NCI-H1694 (cell line): ENCODE measurements around the gene ID1.
A peak's percentile ranks its signal among the peaks of the same experiment; 100 is the strongest.
"Not testable (repeated sequence)": the region's sequence is repeated elsewhere in the genome, so short reads cannot be mapped to it uniquely, and the experiment has no call there.

Experiments used
- DNase-seq: peaks from one replicate; lab custom pipeline; 2025; lab: John Stamatoyannopoulos, UW

ID1 gene

DNA sequence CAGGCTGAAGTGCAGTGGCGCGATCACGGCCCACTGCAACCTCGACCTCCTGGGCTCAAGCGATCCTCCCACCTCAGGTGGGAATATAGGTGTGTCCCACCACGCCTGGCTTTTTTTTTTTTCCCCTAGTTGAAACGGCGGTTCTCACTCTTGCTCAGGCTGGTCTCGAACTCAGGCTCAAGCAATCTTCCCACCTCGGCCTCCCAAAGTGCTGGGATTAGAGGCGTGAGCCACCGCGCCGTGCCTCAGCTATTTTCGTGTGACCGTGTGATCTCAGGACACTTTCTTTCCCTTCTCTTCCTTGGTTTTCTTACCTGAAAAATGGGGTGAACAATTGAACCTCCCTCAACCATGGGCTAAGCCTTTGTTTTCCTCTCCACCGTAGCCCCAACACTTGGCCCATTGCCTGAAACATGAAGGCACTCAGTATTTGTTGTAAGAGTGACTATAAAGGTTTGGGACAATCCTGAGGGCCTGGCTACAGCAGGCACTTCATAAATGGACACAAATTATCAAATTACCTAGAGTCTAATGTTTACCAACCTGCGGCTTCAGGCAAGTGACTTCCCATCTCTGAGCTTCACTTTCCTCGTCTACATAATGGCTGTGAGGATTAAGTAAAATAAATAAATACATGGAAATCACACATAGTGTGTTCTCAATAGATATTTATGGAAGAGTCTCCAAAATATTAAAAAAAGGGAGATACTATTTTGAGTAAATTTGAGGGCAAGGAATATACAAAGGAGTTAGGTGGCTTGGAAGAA, 31.4 kb upstream of the ID1 start:
- no peak for DNase-seq

DNA sequence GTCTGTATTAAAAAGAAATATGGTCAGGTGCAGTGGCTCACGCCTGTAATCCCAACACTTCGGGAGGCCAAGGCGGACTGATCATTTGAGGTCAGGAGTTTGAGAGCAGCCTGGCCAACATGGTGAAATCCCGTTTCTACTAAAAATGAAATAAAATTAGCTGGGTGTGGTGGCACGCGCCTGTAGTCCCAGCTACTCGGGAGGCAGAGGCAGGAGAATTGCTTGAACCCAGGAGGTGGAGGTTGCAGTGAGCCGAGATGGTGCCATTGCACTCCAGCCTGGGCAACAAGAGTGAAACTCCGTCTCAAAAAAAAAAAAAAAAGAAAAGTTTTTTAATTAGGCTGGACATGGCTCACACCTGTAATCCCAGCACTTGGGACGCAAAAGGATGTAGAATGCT, 30.1 kb upstream of the ID1 start:
- DNase-seq = not testable (repeated sequence)

DNA sequence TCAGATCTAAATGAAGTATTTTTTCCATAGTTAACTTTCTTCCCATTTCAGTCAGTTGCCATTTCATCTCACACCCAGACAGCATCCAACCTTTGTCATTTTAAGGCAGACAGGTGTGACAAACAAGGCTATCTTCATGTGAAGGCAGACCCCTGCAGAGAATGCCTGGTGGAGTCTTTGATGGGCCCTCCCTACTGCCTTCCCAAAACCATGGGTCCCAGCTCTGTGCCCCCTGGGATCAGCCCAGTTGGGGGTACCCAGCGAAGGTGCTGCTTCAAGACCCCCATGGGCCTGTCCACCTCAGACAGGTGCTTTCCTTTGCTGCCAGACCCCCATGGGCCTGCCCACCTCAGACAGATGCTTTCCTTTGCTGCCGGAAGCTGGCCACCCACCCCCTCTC, 28.3 kb upstream of the ID1 start:
- DNase-seq = no peak

DNA sequence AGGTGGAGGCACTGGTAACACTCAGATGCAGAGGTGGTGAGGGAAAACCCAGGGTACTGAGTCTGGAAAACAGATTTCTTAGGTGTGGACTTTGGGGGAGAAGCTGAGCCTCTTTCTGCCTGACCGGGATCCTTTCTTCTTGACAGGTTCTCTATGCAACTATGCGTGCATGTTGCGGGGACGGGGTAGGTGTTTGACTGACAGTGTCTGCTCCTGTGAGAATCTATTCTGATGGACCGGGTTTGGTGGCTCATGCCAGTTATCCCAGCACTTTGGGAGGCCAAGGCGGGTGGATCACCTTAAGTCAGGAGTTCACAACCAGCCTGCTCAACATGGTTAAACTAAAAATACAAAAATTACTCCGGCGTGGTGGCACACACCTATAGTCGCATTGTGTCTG, 27.9 kb upstream of the ID1 start:
- no peak for DNase-seq

DNA sequence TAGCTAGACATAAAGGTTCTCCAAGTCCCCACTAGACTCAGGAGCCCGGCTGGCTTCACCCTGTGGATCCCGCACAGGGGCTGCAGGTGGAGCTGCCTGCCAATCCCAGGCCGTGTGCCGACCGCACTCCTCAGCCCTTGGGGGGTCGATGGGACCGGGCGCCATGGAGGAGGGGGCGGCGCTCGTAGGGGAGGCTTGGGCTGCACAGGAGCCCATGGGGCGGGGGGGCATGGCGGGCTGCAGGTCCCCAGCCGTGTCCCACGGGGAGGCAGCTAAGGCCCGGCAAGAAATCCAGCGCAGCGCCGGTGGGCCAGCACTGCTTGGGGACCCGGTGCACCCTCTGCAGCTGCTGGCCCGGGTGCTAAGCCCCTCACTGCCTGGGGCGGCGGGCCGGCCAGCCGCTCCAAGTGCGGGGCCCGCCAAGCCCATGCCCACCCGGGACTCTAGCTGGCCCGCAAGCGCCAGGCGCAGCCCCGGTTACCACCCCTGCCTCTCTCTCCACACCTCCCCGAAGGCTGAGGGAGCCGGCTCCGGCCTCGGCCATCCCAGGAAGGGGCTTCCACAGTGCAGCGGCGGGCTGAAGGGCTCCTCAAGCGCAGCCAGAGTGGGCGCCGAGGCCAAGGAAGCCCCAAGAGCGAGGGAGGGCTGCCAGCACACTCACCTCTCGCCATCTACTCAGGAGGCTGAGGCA, 26.5 kb upstream of the ID1 start:
- DNase-seq = no peak

DNA sequence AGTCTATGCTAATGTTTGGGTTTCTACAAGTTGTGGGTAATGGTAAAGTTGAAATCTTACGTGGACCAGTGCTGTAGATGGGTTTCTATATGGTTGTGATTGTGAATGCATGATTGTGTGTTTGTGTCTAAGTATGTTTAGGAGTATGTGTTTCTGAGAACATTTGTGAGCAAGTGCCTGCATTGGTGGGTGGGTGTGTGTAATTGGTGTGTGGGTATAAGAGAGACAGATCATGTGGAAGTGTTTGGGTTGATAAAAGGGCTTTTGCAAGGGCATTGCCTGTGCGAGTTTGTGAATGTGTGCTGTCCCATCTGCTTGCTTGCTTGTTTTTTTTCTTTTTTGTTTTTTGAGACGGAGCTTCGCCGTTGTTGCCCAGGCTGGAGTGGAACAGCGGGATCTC, 25.8 kb upstream of the ID1 start:
- no peak for DNase-seq

DNA sequence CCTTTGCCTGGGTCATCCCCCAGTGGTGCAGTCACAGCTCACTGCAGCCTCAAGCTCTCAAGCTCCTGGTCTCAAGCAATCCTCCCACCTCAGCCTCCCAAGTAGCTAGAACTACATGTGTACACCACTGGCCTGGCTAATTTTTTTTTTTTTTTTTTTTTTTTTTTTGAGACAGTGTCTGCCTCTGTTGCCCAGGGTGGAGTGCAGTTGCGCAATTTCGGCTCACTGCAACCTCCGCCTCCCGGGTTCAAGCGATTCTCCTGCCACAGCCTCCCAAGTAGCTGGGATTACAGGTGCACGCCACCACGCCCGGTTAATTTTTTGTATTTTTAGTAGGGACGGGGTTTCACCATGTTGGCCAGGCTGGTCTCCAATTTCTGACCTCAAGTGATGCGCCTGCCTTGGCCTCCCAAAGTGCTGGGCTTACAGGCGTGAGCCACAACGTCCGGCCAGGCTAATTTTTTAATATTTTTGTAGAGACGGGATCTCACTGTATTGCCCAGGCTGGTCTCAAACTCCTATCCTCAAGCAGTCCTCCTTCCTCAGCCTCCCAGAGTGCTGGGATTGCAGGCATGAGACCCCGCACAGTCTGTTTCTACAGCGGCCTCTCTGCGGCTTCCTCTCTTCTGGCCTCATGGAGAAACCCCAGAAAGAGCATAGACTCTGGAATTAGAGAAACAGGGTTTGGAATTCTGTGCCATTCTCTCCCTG, 25.0 kb upstream of the ID1 start:
- not testable (repeated sequence) for DNase-seq

DNA sequence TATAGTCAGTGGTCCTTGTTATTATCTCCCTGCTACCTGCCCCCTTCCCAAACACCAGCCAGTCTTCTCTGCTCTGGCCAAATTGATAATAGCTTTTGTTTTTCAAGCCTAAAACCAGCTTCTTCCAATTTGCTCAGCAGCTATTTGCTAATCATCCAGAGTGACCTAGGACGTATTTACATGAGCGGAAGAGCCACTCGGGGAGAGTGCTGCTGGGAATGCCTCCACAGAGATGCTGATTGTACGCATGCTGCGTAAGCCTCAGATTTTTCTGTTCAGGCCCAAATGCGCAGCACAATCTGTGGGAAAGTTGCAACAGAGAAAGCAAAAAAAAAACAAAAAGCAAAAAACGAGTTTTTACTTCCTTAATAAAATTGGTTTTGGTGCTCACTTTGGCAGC, 24.4 kb upstream of the ID1 start:
- no peak for DNase-seq

DNA sequence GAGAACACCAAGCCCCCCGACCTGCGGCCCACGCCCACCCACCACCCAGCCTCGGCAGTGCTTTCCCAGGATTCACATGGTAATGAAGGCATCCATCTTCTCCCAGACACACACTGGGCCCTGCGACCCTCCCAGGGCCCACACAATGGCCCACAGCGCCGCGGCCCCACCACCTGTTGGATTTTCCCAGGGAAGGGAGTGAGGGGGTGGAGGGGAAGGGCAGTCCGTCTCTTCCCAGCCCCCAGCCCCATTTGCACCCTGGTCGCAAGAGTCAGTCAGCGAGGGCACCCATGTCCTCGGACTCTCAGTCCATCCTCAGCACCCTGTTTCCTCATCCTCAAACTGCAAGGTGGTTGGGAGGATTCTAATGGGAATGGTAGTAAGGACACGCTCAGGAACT, 23.7 kb upstream of the ID1 start:
- DNase-seq = no peak

DNA sequence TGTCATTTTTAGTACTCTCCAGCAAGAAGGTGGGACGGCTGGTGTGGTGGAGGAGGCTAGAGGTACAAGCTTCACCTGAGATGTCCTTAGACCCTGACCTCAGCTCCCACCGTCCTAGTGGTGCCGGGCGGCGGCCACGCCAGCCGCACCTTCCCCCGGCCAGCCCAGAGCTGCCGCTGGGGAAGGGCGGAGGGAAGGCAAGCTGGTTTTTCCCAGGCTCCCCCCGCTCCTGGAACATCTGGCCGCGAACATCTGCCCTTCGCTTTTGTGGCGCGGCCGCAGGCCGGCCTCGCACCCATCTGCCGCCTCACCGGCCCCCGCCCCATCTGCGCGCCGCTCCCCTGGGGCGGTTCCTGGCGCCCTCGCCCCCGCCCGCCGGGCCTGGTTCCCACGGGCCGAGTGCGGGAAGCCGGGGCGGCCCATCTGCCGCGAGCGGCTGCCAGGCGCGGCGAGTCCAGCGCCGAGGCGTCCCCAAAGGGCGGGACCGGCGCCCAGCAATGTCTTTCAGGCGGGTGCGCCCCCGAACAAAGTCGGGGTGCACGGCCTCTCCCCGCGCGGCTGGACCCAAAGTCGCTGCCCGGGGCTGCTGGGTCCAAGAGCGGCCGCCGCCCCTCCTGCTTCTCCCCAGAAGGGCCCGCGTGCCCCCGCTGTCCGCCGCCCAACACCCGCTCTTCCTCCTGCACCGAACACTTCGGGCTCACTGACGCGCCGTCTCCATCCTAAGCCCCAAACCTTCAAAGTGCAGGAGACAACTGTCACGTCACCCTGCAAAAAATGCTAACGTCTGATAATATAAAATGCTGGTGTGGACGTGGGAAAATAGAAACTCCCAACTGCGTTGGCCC, 17.3 kb upstream of the ID1 start:
- DNase-seq = peak; percentile 34

DNA sequence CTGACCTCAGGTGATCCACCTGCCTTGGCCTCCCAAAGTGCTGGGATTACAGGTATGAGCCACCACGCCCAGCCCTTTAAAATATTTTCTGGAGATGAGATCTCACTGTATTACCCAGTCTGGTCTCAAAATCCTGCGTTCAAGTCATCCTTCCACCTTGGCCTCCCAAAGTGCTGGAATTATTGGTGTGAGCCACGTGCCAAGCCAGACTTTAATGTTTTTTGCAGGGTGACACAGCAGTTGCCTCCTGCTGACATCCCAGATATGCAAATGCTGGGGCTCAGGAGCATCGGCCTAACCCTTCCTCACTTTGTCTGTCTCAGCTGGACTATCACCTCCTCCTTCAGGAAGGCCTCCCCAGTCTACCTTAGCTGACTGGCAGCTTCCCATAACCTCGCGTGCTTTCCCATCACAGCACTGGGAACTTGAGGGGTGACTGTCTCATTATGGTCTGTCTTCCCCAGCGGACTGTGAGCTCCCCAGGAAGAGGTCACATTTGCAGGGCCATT, 14.3 kb upstream of the ID1 start:
- no peak for DNase-seq

DNA sequence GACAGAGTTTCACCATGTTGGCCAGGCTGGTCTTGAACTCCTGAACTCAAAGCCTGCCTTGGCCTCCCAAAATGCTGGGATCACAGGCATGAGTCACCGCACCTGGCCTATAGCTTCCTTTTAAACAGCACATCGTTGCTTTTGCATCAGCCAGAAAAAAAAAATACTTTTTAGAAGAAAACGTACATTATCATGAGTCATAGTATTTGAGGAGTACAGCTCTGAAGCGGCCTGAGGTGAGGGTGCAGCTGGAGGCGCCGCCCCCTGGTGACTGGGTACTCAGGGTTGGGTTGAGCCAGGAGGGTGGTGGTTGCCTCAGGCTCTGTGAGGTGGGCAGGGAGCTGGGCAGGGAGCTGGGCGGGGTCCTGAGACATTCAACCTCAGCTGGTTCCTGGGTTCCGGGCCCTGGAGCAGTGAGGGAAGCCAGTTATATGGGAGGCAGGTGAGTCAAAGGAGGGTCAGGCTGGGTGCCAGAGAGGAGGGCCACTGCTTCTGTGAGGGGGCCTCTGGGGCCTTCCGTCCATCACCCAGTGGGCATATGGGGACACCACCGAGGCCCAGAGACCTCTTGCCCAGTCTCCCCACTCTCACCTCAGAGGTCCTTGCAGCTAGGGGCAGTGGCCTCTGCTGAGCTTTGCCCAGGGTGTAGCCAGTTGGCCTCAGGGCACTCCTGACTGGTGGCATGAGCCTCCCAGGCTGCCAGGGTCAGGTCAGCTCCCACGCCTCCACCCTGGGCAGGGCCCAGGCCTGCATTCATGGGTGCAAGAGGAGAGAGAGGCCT, 11.7 kb upstream of the ID1 start:
- DNase-seq = no peak

DNA sequence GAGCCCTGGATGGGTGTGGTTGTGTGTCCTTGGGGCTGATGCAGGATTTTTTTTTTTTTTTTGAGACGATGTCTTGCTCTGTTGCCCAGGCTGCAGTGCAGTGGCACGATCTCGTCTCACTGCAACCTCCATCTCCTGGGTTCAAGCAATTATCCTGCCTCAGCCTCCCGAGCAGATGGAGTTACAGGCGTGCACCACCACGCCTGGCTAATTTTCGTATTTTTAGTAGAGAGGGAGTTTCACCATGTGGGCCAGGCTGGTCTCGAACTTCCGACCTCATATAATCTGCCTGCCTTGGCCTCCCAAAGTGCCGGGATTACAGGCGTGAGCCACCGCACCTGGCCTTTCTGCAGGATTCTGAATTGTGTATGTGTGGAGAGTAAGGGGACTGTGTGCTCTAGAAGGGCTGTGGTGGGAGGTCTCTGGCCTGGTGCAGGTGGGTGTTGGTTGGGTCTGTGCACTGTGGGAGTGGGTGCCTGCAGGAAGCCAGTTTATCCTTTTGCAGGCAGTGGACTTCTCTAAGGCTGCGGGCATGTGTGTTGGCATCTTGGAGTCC, 11.0 kb upstream of the ID1 start:
- no peak for DNase-seq

DNA sequence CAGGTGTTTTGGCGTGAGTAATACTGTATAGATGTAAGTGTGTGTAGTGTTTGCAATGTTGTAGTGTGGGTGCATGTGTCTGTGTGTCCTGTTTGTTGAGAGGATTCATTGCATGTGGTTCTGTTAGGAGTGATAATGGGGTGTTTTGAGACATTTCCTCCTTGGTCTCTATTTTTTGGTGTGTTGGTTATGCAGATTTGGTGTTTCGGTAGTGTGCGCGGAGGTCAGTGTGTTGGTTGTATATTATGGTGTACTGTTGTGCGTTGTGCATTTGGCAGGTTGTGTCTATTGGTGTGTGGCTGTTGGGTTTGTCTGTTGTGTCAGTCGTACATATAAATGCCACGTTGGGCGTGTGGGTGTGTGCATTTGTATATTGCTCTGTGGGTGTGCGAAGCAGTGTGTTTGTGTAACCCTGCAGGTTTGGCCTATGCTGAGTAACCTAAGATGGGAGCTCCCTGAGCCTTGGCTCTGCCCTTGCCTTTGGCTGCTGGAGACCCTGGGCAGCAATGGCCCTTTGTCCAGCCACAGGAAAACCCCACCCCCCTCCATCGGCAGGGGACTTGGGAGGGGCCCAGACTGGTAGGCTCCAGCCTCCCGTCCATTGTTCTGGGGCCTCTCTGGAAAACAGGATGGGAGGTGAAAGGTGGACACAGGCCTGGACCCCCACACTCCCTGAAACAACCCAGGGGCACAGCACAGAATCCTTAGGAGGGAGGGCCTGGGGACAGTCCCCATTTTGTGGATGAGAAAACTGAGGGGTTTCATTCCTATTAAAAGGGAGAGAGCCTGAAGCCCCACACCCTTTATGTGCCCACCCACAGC, 10.3 kb upstream of the ID1 start:
- no peak for DNase-seq

DNA sequence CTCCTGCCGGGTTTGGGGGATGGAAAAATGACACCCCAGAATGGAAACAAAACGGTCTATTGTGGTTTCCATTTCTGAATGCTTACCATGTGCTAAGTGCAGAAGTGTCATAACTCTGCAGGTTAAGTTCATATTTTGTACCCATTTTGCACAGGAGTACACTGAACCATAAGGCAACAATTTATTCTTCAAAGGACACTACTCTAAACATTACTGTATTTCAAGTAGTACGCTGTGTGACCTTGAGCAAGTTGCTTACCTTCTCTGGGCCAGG, 9.8 kb upstream of the ID1 start:
- DNase-seq = no peak

DNA sequence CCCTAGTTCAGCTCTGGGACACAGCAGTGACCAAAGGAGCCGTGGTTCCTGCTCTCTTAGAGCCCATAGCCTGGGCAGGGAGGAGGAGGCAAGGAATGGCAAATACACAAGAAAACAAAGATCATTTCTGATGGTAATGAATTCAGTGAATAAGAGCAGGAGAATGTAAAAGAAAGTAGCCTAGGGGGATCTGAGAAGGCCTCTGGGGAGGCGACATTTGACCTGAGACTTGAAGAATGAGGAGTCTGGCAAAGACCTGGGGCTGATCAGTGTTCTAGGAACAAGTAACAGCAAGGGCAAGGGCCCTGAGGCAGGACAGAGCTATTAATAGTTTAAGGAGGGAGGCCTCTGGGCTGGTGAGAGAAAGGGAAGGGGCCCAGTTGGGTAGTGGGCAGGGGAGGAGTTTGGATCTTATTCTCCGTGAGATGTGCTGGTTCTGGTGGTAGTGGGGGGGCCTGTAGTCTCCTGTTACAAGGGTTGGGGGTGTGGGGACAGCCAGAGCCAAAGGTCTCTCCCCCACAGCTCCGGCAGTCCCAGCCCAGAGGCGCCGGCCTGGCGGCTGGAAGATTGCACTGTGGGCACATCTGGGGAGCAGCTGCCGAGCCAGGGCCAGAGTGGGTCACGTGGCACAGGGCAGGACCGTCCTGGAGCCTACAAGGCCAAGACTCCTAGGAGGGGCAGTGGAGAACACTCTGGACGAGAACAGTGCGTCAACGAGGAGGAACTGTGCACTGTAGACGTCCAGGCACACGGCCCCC, 9.3 kb upstream of the ID1 start:
- DNase-seq = no peak

DNA sequence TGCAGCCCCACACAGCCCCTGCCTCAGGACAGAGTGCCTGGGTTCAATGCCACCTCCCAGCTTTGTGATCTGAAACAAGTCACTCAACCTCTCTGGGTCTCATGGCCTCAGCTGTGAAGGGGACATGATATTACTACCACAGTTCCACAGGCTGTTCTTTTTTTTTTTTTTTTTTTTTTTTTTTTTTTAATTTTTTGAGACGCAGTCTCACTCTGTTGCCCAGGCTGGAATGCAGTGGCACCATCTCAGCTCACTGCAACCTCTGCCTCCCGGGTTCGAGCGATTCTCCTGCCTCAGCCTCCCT, 8.7 kb upstream of the ID1 start:
- not testable (repeated sequence) for DNase-seq

DNA sequence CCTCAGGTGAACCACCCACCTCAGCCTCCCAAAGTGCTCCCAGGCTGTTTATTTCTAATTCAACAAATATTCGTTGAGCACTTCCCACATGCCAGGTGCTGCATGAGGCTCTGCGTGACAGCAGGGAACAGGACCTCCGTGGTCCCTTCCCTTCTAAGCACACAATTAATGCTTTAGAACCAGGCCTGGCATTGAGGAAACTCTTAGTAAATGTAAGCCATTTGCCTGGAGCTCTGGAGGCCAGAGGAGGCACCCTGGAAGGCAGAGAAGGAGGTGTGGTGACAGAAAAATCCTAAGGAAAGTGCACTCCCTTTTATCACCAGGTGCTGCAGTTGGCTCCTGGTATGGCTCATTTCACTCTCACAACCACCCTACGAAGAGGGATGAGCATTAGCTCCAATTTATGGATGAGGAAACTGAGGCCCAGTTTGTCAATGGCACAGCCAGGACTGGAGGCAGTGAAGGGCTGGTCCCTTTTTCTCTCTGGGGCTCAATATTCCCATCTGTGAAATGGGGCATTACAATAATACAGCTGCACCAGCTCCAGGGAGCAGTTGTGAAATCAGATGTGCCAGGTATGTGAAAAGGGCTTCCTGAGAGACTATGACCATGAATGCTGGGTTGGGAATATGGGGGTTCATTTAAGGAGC, 8.1 kb upstream of the ID1 start:
- DNase-seq = no peak

DNA sequence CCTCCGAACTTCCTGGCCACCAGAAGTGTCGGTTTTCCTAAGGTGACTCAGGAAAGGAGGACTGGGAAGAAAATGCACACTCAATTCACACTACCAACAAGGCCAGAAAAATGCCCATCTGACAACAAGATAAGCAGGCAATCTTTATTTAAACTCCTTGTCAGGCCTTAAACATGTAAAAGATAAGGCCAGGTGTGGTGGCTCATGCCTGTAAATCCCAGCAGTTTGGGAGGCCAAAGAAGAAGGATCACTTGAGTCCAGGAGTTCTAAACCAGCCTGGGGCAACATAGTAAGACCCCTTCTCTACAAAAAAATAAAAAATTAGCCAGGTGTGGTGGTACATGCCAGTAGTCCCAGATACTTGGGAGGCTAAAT, 7.6 kb upstream of the ID1 start:
- DNase-seq = no peak
